Measurements from ENCODE around the gene ICAM5. TPM values are rescaled to one million over a fixed set of nuclear protein-coding genes. Genes with fewer than 3 reads are reported as not detected.

Gene ICAM5, protein sequence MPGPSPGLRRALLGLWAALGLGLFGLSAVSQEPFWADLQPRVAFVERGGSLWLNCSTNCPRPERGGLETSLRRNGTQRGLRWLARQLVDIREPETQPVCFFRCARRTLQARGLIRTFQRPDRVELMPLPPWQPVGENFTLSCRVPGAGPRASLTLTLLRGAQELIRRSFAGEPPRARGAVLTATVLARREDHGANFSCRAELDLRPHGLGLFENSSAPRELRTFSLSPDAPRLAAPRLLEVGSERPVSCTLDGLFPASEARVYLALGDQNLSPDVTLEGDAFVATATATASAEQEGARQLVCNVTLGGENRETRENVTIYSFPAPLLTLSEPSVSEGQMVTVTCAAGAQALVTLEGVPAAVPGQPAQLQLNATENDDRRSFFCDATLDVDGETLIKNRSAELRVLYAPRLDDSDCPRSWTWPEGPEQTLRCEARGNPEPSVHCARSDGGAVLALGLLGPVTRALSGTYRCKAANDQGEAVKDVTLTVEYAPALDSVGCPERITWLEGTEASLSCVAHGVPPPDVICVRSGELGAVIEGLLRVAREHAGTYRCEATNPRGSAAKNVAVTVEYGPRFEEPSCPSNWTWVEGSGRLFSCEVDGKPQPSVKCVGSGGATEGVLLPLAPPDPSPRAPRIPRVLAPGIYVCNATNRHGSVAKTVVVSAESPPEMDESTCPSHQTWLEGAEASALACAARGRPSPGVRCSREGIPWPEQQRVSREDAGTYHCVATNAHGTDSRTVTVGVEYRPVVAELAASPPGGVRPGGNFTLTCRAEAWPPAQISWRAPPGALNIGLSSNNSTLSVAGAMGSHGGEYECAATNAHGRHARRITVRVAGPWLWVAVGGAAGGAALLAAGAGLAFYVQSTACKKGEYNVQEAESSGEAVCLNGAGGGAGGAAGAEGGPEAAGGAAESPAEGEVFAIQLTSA
- 4.5 and 6.9 TPM in 2 replicates for total RNA-seq

DNA sequence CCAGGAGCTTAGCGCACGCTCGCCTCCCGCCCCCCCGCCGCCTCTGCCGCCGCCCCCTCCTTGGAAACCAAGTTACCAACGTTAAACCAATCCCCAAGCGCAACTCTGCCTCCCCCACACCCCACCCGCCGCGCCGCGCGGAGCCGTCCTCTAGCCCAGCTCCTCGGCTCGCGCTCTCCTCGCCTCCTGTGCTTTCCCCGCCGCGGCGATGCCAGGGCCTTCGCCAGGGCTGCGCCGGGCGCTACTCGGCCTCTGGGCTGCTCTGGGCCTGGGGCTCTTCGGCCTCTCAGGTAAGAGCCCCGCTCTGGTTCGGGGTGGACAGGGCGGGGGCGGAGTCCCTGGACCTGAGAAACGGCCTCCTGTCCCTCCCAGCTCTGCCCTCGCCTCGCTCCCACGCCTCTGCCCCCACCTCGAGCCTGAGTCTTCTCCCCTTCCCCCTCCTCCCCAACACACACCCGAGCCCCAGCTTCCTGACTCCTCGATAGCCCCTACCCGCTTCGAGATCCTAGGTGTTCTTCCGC lies at the start of gene ICAM5:
Gene ICAM5 (plus strand): TSS at position 117 of the 521 bp plus-strand sequence. CDS start 92 bp downstream, at position 209.

DNA sequence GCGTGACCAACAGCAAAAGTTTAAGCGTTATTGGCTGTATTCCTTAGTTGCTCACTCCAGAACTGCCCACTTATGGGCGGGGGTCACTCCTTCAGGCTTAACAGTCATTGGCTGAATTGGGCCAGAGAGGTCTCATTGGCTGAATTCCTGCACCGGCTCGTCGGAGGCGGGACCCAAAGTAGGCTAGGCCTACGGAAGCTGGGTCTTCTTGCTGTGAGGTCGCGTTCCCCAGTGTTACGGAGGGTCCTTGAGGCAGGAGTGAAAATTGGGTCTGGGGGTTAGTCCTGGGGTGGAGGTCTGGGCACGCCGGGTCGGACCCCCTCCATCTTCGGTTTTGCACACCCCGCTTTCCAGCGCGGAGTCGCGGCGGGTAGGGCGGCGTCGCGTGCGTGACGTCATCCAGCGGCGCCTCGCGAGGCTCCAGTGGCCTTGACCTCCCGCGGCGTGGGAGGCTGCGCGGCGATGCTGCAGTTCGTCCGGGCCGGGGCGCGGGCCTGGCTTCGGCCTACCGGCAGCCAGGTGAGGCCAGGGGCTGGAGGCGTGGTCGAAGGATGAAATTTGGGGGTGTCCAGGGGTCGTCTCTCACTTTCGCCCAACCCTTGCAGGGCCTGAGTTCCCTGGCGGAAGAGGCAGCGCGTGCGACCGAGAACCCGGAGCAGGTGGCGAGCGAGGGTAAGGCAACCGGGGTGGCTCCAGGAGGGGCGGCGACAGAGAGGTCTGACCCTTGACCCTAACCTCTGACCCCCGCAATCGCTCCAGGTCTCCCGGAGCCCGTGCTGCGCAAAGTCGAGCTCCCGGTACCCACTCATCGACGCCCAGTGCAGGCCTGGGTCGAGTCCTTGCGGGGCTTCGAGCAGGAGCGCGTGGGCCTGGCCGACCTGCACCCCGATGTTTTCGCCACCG lies 37.7 kb upstream of the ICAM5 start, which contains the start of gene MRPL4:
Gene MRPL4 (plus strand): TSS at position 423 of the 903 bp plus-strand sequence. CDS start 40 bp downstream, at position 463.

DNA sequence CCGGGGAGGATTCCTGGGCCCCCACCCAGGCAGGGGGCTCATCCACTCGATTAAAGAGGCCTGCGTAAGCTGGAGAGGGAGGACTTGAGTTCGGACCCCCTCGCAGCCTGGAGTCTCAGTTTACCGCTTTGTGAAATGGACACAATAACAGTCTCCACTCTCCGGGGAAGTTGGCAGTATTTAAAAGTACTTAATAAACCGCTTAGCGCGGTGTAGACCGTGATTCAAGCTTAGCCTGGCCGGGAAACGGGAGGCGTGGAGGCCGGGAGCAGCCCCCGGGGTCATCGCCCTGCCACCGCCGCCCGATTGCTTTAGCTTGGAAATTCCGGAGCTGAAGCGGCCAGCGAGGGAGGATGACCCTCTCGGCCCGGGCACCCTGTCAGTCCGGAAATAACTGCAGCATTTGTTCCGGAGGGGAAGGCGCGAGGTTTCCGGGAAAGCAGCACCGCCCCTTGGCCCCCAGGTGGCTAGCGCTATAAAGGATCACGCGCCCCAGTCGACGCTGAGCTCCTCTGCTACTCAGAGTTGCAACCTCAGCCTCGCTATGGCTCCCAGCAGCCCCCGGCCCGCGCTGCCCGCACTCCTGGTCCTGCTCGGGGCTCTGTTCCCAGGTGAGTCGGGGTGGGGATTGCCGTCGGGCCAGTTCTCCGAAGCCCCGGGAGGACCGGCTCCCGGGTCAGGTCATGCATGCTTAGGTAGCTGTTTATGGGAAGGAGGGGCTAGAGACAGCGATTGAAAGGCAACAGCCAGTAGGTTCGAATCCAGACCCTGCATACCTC lies 18.9 kb upstream of the ICAM5 start, which contains the start of gene ICAM1:
Gene ICAM1 (plus strand): TSS at position 505 of the 779 bp plus-strand sequence. CDS start 40 bp downstream, at position 545.

DNA sequence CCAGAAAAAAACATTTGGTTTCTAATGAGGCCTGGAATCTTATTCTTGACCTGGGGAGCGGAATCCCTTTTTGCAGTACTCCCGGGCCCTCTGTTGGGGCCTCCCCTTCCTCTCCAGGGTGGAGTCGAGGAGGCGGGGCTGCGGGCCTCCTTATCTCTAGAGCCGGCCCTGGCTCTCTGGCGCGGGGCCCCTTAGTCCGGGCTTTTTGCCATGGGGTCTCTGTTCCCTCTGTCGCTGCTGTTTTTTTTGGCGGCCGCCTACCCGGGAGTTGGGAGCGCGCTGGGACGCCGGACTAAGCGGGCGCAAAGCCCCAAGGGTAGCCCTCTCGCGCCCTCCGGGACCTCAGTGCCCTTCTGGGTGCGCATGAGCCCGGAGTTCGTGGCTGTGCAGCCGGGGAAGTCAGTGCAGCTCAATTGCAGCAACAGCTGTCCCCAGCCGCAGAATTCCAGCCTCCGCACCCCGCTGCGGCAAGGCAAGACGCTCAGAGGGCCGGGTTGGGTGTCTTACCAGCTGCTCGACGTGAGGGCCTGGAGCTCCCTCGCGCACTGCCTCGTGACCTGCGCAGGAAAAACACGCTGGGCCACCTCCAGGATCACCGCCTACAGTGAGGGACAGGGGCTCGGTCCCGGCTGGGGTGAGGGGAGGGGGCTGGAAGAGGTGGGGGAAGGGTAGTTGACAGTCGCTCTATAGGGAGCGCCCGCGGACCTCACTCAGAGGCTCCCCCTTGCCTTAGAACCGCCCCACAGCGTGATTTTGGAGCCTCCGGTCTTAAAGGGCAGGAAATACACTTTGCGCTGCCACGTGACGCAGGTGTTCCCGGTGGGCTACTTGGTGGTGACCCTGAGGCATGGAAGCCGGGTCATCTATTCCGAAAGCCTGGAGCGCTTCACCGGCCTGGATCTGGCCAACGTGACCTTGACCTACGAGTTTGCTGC lies 2.7 kb upstream of the ICAM5 start, which contains the start of gene ICAM4:
Gene ICAM4 (plus strand): TSS at position 153 of the 935 bp plus-strand sequence. CDS start 58 bp downstream, at position 211.

DNA sequence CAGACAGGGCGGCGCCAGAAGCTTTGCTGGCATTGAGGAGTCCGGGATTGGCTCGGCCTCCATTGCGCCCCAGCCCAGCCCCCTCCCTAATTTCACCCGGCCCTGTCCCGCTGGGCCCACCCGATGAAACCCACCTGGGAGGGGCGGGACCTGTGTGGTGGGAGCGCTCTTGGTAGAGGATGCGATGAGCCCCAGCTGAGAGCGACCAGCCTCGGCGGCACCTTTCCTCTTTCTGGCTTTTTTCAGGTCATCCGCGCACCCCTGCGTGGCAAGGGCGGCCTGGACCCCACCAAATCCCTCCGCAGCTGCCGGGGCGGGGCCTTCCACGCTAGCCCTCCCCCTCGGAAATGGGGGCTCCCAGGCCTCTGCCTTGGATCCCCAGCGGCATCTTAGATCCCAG lies 19.7 kb downstream of the ICAM5 start, which contains the start of gene ZGLP1:
Gene ZGLP1 (minus strand): TSS at position 393 of the 400 bp plus-strand sequence.

DNA sequence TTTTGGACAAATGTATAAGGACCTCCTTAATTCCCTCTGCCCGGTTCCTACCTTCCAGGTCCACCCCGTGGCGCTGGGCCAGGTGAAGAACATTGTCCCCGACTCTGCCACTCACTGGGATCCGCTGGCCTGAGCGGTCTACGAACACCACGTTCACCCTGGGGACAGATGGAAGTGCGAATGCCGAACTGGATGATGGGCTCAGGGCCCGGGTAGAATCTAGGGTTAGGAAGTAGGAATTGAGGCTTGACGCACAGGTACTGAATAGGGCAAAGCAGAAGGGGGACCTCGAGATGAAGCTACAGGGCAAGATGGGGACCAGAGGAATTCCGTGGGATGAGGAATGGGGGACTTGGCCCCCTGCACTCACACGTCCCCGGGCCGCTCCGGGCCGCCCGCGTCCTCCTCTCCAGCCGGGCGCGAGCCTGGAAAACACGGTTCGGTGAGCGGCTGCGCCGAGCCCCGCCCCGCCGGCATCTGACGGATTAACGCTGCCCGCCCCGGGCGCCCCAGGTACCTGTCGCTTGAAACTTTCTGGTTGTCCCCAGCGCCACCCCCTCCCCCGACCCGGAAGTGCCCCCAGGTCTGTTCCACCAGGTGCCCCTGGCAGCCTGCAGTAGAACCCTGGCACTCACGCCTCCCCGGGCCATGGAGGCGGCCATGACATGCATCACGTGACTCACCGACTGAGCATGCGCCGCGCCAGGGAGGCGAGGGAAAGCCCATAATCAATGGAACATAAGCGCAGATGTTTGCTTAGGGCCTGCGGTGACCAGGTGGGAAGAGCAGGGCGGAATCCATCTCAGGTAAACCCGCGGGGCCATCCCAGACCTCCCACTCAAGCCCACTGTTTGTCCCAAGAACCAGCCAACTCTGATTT lies 25.8 kb downstream of the ICAM5 start, which contains the start of gene FDX2:
Gene FDX2 (minus strand): TSS at position 681 of the 880 bp plus-strand sequence. CDS start 19 bp downstream, at position 662.

DNA sequence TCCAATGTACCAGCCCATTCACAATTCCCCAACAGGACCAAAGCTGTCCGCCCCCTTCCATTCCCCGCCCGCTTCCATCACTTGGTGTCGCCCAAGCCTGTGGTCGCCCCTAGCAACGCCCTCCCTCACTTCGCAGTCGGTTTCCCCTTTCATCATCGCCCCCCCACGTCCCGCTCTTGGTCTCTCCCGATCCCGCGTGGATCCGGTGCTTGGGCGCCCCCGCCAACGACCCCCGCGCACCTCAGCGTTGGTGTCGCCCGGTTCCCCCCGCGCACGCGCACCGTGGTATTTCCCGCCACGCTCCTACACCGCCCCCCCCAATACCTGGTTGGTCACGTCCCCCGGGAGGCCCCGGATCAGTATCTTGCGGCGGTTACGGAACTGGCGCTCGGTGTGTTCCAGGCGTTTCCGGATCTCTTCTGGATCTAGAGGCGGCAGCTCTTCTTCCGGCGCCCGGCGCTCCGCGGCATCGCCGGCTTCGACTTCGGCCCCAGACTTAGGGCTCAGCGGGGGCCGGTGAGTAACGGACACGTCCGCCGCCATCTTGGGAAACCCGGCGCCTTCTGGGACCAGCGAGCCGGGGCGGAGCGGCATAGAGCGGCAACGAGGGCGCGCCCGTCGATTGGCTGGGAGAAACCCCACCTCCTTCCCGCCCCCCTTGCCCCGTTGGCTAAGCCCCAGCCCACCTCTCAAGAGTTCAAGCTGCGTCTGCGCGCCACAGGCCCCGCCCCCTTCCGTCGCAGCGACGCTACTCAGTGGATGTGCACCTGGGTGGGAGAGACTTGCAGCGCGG lies 43.4 kb downstream of the ICAM5 start, which contains the start of gene RAVER1:
Gene RAVER1 (minus strand): TSS at position 565 of the 793 bp plus-strand sequence. CDS start 22 bp downstream, at position 543.

DNA sequence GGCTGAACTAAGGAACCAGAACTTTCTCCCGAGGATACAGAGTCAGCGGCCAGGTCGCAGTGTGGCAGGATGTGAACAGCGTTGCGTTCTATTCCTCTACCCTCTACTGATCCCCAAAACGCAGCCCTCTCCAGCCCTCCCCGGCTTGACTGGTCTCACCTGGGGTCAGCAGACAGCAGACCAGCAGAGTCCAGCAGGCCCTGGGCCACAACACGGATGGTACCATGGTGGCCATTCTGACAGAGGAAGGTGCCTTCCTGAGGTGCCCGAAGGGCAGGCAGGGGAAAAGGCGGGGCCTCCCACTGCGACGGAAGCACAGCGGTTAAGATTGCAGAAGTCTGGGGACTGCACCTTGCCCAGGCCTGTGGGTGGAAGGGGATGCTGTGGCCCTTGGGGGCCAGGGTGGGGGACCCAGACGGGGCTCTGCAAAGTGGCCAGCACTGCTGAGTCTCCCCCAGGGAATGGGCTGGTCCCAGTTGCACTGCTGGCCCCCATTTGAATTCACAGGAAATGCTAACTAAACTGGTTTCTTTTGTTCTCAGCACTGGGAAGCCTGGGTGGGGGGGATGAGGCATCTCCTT lies 49.7 kb downstream of the ICAM5 start, which contains the start of gene ICAM3:
Gene ICAM3 (minus strand): TSS at position 245 of the 581 bp plus-strand sequence. CDS start 10 bp downstream, at position 235.

Other genes with a start within 250 kb of the ICAM5 start
- gene SHFL, start 203.6 kb upstream of the ICAM5 start, total RNA-seq, result 25.6 and 27.6 TPM in 2 replicates
- gene ANGPTL6, start 187.3 kb upstream of the ICAM5 start, total RNA-seq, result 0.32 and 0.54 TPM in 2 replicates
- 37.5 and 44.7 TPM in 2 replicates for gene PPAN, start 183.6 kb upstream of the ICAM5 start, total RNA-seq
- gene P2RY11, start 178.3 kb upstream of the ICAM5 start, total RNA-seq, result 2.6 and 3.2 TPM in 2 replicates
- gene EIF3G, start 170.1 kb upstream of the ICAM5 start, total RNA-seq, result 244 and 249 TPM in 2 replicates
- 38.2 and 46.0 TPM in 2 replicates for gene DNMT1, start 95.0 kb upstream of the ICAM5 start, total RNA-seq
- 15.6 and 16.6 TPM in 2 replicates for gene S1PR2, start 58.6 kb upstream of the ICAM5 start, total RNA-seq
- 73.3 and 77.8 TPM in 2 replicates for gene MRPL4, start 37.7 kb upstream of the ICAM5 start, total RNA-seq
- 28.7 and 97.0 TPM in 2 replicates for gene ICAM1, start 18.8 kb upstream of the ICAM5 start, total RNA-seq
- 0.49 and 0.90 TPM in 2 replicates for gene ICAM4, start 3.0 kb upstream of the ICAM5 start, total RNA-seq
- gene ZGLP1, start 19.9 kb downstream of the ICAM5 start, total RNA-seq, result 0.18 TPM in 1 of 2 replicates, not detected in the other
- gene FDX2, start 26.1 kb downstream of the ICAM5 start, total RNA-seq, result 8.9 and 22.2 TPM in 2 replicates
- gene RAVER1, start 43.6 kb downstream of the ICAM5 start, total RNA-seq, result 18.1 and 22.6 TPM in 2 replicates
- 10.5 and 11.4 TPM in 2 replicates for gene ICAM3, start 49.7 kb downstream of the ICAM5 start, total RNA-seq
- gene TYK2, start 90.6 kb downstream of the ICAM5 start, total RNA-seq, result 55.7 and 61.9 TPM in 2 replicates
- 216 and 257 TPM in 2 replicates for gene CDC37, start 113.6 kb downstream of the ICAM5 start, total RNA-seq
- 5.4 and 9.4 TPM in 2 replicates for gene PDE4A, start 130.6 kb downstream of the ICAM5 start, total RNA-seq
- 58.3 and 64.5 TPM in 2 replicates for gene KEAP1, start 213.4 kb downstream of the ICAM5 start, total RNA-seq
- 0.32 and 0.36 TPM in 2 replicates for gene S1PR5, start 227.5 kb downstream of the ICAM5 start, total RNA-seq

All from cardiac atrium fibroblast (primary cell).